HCT116 (cell line): ENCODE data around the gene RAX. TPM values are rescaled to one million over a fixed set of nuclear protein-coding genes. Genes with fewer than 3 reads are reported as not detected.

Experiments
- ATAC-seq: fragments of 200-7000 bp; cut with Tn5 transposase; 2 replicates; pipeline ENCODE4 v1.9.1; 2020; ENCODE audit warnings: mild to moderate bottlenecking, moderate library complexity
- BruUV-seq: library from RNA; stranded (reverse); fragments of 400-500 nt; replicated peaks from 2 replicates; lab custom pipeline; 2021; lab: Mats Ljungman, UMichigan
- CTCF ChIA-PET: fragments of 300-600 bp; sonication (Branson Sonifier 250); formaldehyde crosslinking; loops from one replicate; lab custom pipeline; 2021; ENCODE audit warnings: antibody characterized with exemption; lab: Charles Lee
- POLR2A ChIA-PET: fragments of 300-600, 350-600 bp; sonication (Branson Sonifier 250); formaldehyde crosslinking; loops from one replicate; lab custom pipeline; 2021; ENCODE audit warnings: antibody characterized with exemption; lab: Charles Lee
- RAD21 ChIA-PET, 2 experiments: fragments of 300-600 bp; sonication (Branson Sonifier 250); formaldehyde crosslinking; loops; one replicate each; lab custom pipeline; 2023; ENCODE audit warnings: low total read pairs in 2 of 2; ENCODE audit not compliant: uncharacterized antibody in 2 of 2, unreplicated experiment in 2 of 2, low non-redundant PET in 1 of 2; lab: Charles Lee
- DNase-seq: peaks from one replicate; pipeline ENCODE4 v3.0.0-alpha.2; 2010; ENCODE audit warnings: low read depth, low spot score
- H2AFZ ChIP-seq: fragments of 200-600 bp; shearing (Covaris generic), sonication (generic); 2 replicates; pipeline ENCODE4 v1.6.1; 2017; ENCODE audit warnings: low read depth, mixed run types, mixed read lengths, antibody characterized with exemption, low read length; ENCODE audit not compliant: poor library complexity, severe bottlenecking
- H3K27ac ChIP-seq: 2 replicates; pipeline ENCODE4 v1.5.1; 2012; ENCODE audit warnings: low read depth, low read length
- H3K27me3 ChIP-seq: fragments of 200-600 bp; sonication (generic); 2 replicates; pipeline ENCODE4 v1.6.1; 2016; ENCODE audit warnings: mixed run types, low read length, mixed read lengths; ENCODE audit not compliant: insufficient read depth
- H3K36me3 ChIP-seq, 2 experiments: fragments of 200-500 bp in 1 of 2; fragments of 200-600 bp in 1 of 2; sonication (Bioruptor generic) in 1 of 2; sonication (generic) in 1 of 2; 2 replicates each; pipeline versions ENCODE4 v1.5.1 to v1.6.1; 2014 to 2016; ENCODE audit warnings: low read length in 2 of 2, inconsistent platforms in 1 of 2, mixed read lengths in 1 of 2, mixed run types in 1 of 2; ENCODE audit not compliant: insufficient read depth in 2 of 2, control insufficient read depth in 1 of 2
- H3K4me1 ChIP-seq, 2 experiments: fragments of 200-600 bp in 1 of 2; sonication (generic) in 1 of 2; 2 replicates each; pipeline versions ENCODE4 v1.5.1 to v1.6.1; 2012 to 2017; ENCODE audit warnings: low read length in 2 of 2, inconsistent platforms in 1 of 2, mild to moderate bottlenecking in 1 of 2, mixed read lengths in 1 of 2, mixed run types in 1 of 2, moderate library complexity in 1 of 2; ENCODE audit not compliant: insufficient read depth in 2 of 2, control insufficient read depth in 1 of 2
- H3K4me2 ChIP-seq: fragments of 200-600 bp; sonication (generic); 2 replicates; pipeline ENCODE4 v1.6.1; 2017; ENCODE audit warnings: mixed run types, low read length, mixed read lengths
- H3K4me3 ChIP-seq, 2 experiments: fragments of 200-600 bp in 1 of 2; sonication (generic) in 1 of 2; replicated peaks in 1 of 2; 2 replicates each; pipeline ENCODE4 v1.5.1; 2011 to 2016; ENCODE audit warnings: low read length in 2 of 2, control low read depth in 1 of 2, low read depth in 1 of 2, mild to moderate bottlenecking in 1 of 2, mixed read lengths in 1 of 2, mixed run types in 1 of 2
- H3K79me2 ChIP-seq: fragments of 200-600 bp; sonication (generic); 2 replicates; pipeline ENCODE4 v1.6.1; 2017; ENCODE audit warnings: mild to moderate bottlenecking, mixed run types, low read length, moderate library complexity, mixed read lengths; ENCODE audit not compliant: insufficient read depth
- H3K9ac ChIP-seq: fragments of 200-600 bp; sonication (generic); 2 replicates; pipeline ENCODE4 v1.6.1; 2016; ENCODE audit warnings: low read length, mixed read lengths
- H3K9me2 ChIP-seq: fragments of 200-600 bp; sonication (generic), shearing (Covaris generic); 2 replicates; pipeline ENCODE4 v1.6.1; 2017; ENCODE audit warnings: mixed run types, mild to moderate bottlenecking, moderate library complexity; ENCODE audit not compliant: insufficient read depth
- H3K9me3 ChIP-seq, 2 experiments: fragments of 200-500 bp in 1 of 2; fragments of 200-600 bp in 1 of 2; sonication (Bioruptor generic) in 1 of 2; sonication (generic) in 1 of 2; 2 replicates each; pipeline ENCODE4 v1.6.1; 2014 to 2017; ENCODE audit warnings: low read length in 2 of 2, mixed read lengths in 2 of 2, inconsistent platforms in 1 of 2, low read depth in 1 of 2, mild to moderate bottlenecking in 1 of 2, mixed run types in 1 of 2, moderate library complexity in 1 of 2; ENCODE audit not compliant: control insufficient read depth in 1 of 2, insufficient read depth in 1 of 2
- H4K20me1 ChIP-seq: fragments of 200-600 bp; sonication (generic), shearing (Covaris generic); 2 replicates; pipeline ENCODE4 v1.6.1; 2017; ENCODE audit warnings: mixed run types, mild to moderate bottlenecking, moderate library complexity; ENCODE audit not compliant: insufficient read depth
- ATF3 ChIP-seq: IDR thresholded peaks from 2 replicates; pipeline ENCODE4 v1.6.1; 2012
- CBX3 ChIP-seq: IDR thresholded peaks from 2 replicates; pipeline ENCODE4 v1.6.1; 2012; ENCODE audit warnings: low read depth
- CEBPB ChIP-seq: IDR thresholded peaks from 2 replicates; pipeline ENCODE4 v1.6.1; 2012; ENCODE audit warnings: low read depth
- CTCF ChIP-seq, 3 experiments: fragments of 200-600 bp in 1 of 3; sonication (generic) in 1 of 3; IDR thresholded peaks in 2 of 3; conservative IDR thresholded peaks in 1 of 3; 2 replicates each; pipeline ENCODE4 v1.5.1; 2012 to 2017; ENCODE audit warnings: low read depth in 2 of 3, low read length in 2 of 3, antibody characterized with exemption in 1 of 3, borderline replicate concordance in 1 of 3, control low read depth in 1 of 3, mild to moderate bottlenecking in 1 of 3, mixed read lengths in 1 of 3, mixed run types in 1 of 3, moderate library complexity in 1 of 3; ENCODE audit not compliant: insufficient read depth in 1 of 3
- EGR1 ChIP-seq: IDR thresholded peaks from 2 replicates; pipeline ENCODE4 v1.6.1; 2012; ENCODE audit warnings: low read depth
- ELF1 ChIP-seq: IDR thresholded peaks from 2 replicates; pipeline ENCODE4 v1.6.1; 2012; ENCODE audit warnings: low read depth, borderline replicate concordance
- EZH2 ChIP-seq: fragments of 200-600 bp; sonication (generic); IDR thresholded peaks from 2 replicates; pipeline ENCODE4 v1.6.1; 2017; ENCODE audit warnings: antibody characterized with exemption, mixed run types
- EZH2phosphoT487 ChIP-seq: fragments of 200-600 bp; IDR thresholded peaks from 2 replicates; pipeline ENCODE4 v1.6.1; 2018; ENCODE audit warnings: antibody characterized with exemption, borderline replicate concordance
- FOSL1 ChIP-seq: IDR thresholded peaks from 2 replicates; pipeline ENCODE4 v1.6.1; 2012; ENCODE audit warnings: low read depth
- POLR2AphosphoS5 ChIP-seq: IDR thresholded peaks from 2 replicates; pipeline ENCODE4 v1.6.1; 2011; ENCODE audit warnings: mild to moderate bottlenecking, low read depth, low read length, moderate library complexity
- RAD21 ChIP-seq: IDR thresholded peaks from 2 replicates; pipeline ENCODE4 v1.6.1; 2012; ENCODE audit warnings: low read depth, mild to moderate bottlenecking
- SP1 ChIP-seq: IDR thresholded peaks from 2 replicates; pipeline ENCODE4 v1.6.1; 2012; ENCODE audit warnings: low read depth
- SRF ChIP-seq: IDR thresholded peaks from 2 replicates; pipeline ENCODE4 v1.6.1; 2012; ENCODE audit warnings: low read depth
- TCF7L2 ChIP-seq: IDR thresholded peaks from 2 replicates; pipeline ENCODE4 v1.7.0; 2011; ENCODE audit warnings: borderline replicate concordance, inconsistent platforms; ENCODE audit not compliant: insufficient read depth, insufficient read length; ENCODE audit errors: extremely low read depth
- ZBTB33 ChIP-seq: IDR thresholded peaks from 2 replicates; pipeline ENCODE4 v1.6.1; 2011; ENCODE audit warnings: mild to moderate bottlenecking, low read length, moderate library complexity; ENCODE audit not compliant: insufficient replicate concordance; ENCODE audit errors: extremely low read depth
- ZFX ChIP-seq: fragments of 450-650 bp; IDR thresholded peaks from 2 replicates; pipeline ENCODE4 v1.6.1; 2017
- ZNF274 ChIP-seq: fragments of 200-500 bp; sonication (Bioruptor generic); IDR thresholded peaks from 2 replicates; pipeline ENCODE4 v1.6.1; 2014; ENCODE audit warnings: mild to moderate bottlenecking, low read depth, low read length, inconsistent platforms
- intact Hi-C: fragments of 100-400 bp; cut with micrococcal nuclease; formaldehyde crosslinking; loops from 2 replicates; pipeline ENCODE4 v1.10.0; 2022
- total RNA-seq: library from RNA; stranded (reverse); gene quantifications from one replicate; pipeline ENCODE4 v1.2.1, GENCODE V29; 2021; ENCODE audit not compliant: unreplicated experiment

RAX gene
- total RNA-seq, 1 experiment from 2014 or later = not detected

- Histone ChIP-seq H3K4me3 (no peak overlapping the region), H4K20me1 (no peaks in the 10 kb centered on the region), H3K27ac (no peak overlapping the region), H3K9ac (no peak overlapping the region), H3K79me2 (no peaks in the 10 kb centered on the region), H3K4me1 (no peaks in the 10 kb centered on the region), H3K4me2 (no peak overlapping the region), H3K9me2 (no peaks in the 10 kb centered on the region), H3K27me3 (peaks cover 71% of the 10 kb centered on the region), H3K36me3 (no peaks in the 10 kb centered on the region), H3K9me3 (no peaks in the 10 kb centered on the region), H2AFZ (no peak overlapping the region)
- BruUV-seq = no TSS peak
- ChIA-PET POLR2A (no interaction called here), CTCF (interaction anchor here (1.1 kb wide), 1 partner anchor 461 kb away, joined by 3 read pairs; no protein-coding TSS in a partner anchor), RAD21 (no interaction called here)
- ATAC-seq (no peak), DNase-seq (no peak)
- intact Hi-C loops = no loop called here
- no peak for TF ChIP-seq CBX3
These were observed 44.1 kb downstream of the RAX start for GRCh38 chr18:59229191-59229590.

GRCh38 chr18:59228351-59228750, 44.9 kb downstream of the RAX start:
- ATAC-seq (no peak), DNase-seq (no peak)
- H3K4me2 ChIP-seq = no peak overlapping the region
- H3K27me3 ChIP-seq = peaks cover 79% of the 10 kb centered on the region
- no peaks in the 10 kb centered on the region for H3K9me3 ChIP-seq
- H3K4me3 ChIP-seq = no peak overlapping the region
- no peaks in the 10 kb centered on the region for H3K79me2 ChIP-seq
- ChIA-PET RAD21 (no interaction called here), POLR2A (no interaction called here), CTCF (no interaction called here)
- no peak overlapping the region for H3K9ac ChIP-seq
- intact Hi-C loops = no loop called here
- no TSS peak for BruUV-seq
- H2AFZ ChIP-seq = no peak overlapping the region
- no peak overlapping the region for H3K27ac ChIP-seq
- no peaks in the 10 kb centered on the region for H3K4me1 ChIP-seq
- H3K9me2 ChIP-seq = no peaks in the 10 kb centered on the region
- no peaks in the 10 kb centered on the region for H3K36me3 ChIP-seq
- H4K20me1 ChIP-seq = no peaks in the 10 kb centered on the region
- TF ChIP-seq CTCF (IDR thresholded peaks at IDR 0.05 in 2 of 3, conservative IDR thresholded peaks at IDR 0.05 in 1 of 3; ENCODE audit: borderline replicate concordance in 1 of 3, insufficient read depth in 1 of 3, low read depth in 2 of 3, low read length in 2 of 3) (no peak), EZH2phosphoT487 (no peak), FOSL1 (no peak), SRF (no peak), ZBTB33 (no peak), ZFX (no peak), ATF3 (no peak), CEBPB (no peak), ZNF274 (no peak), EGR1 (no peak), TCF7L2 (no peak), POLR2AphosphoS5 (no peak), EZH2 (no peak), CBX3 (no peak), SP1 (no peak), RAD21 (no peak), ELF1 (no peak)
